B cell (primary cell): ENCODE results near the gene CCL25. TPM values are rescaled to one million over a fixed set of nuclear protein-coding genes. Genes with fewer than 3 reads are reported as not detected.

Experiments
- ATAC-seq: fragments of 200-7000 bp; cut with Tn5 transposase; one replicate; pipeline ENCODE4 v1.10.0; 2021; ENCODE audit warnings: low read depth, mild to moderate bottlenecking, moderate number of reproducible peaks, moderate library complexity
- CTCF ChIA-PET: fragments of 350-600 bp; sonication (Branson Sonifier 250); formaldehyde crosslinking; loops from one replicate; lab custom pipeline; 2021; ENCODE audit warnings: antibody characterized with exemption, inconsistent platforms; lab: Charles Lee
- POLR2A ChIA-PET: fragments of 350-600 bp; sonication (Branson Sonifier 250); formaldehyde crosslinking; loops from one replicate; lab custom pipeline; 2021; ENCODE audit warnings: antibody characterized with exemption; lab: Charles Lee
- DNase-seq: peaks from one replicate; pipeline ENCODE4 v3.0.0; 2013
- H2AFZ ChIP-seq: 2 replicates; pipeline ENCODE4 v1.6.1; 2012; ENCODE audit warnings: mild to moderate bottlenecking, low read depth, low read length; ENCODE audit not compliant: insufficient read depth, poor library complexity, severe bottlenecking
- H3K27ac ChIP-seq, 2 donors: 1 replicate in 1 of 2; 2 replicates in 1 of 2; pipeline ENCODE4 v1.5.1; 2012 to 2013; ENCODE audit warnings: low read length in 2 of 2, mild to moderate bottlenecking in 2 of 2, moderate library complexity in 1 of 2
- H3K27me3 ChIP-seq, 4 experiments: fragments of 200-600 bp in 1 of 4; sonication (generic) in 1 of 4; replicated peaks in 1 of 4; 1 replicate in 2 of 4; 2 replicates in 2 of 4; pipeline versions ENCODE4 v1.6.1 to v1.7.0; 2013 to 2016; ENCODE audit warnings: low read length in 3 of 4, mild to moderate bottlenecking in 2 of 4, mixed read lengths in 1 of 4, moderate library complexity in 1 of 4; ENCODE audit not compliant: insufficient read depth in 4 of 4, control insufficient read depth in 3 of 4; ENCODE audit errors: control extremely low read depth in 1 of 4
- H3K36me3 ChIP-seq, 2 experiments: replicated peaks in 1 of 2; 1 replicate in 1 of 2; 2 replicates in 1 of 2; pipeline versions ENCODE4 v1.6.1 to v1.7.1; 2013; ENCODE audit warnings: low read length in 1 of 2; ENCODE audit not compliant: insufficient read depth in 2 of 2, control insufficient read depth in 1 of 2; ENCODE audit errors: control extremely low read depth in 1 of 2, extremely low read depth in 1 of 2
- H3K4me1 ChIP-seq, 2 donors: fragments of 200-600 bp in 1 of 2; sonication (generic) in 1 of 2; 1 replicate in 1 of 2; 2 replicates in 1 of 2; pipeline versions ENCODE4 v1.5.1 to v1.6.1; 2013 to 2017; ENCODE audit warnings: low read length in 2 of 2; ENCODE audit not compliant: control insufficient read depth in 2 of 2, insufficient read depth in 2 of 2
- H3K4me2 ChIP-seq: replicated peaks from 2 replicates; pipeline ENCODE3; 2012; ENCODE audit warnings: mild to moderate bottlenecking, low read depth, low read length; ENCODE audit not compliant: poor library complexity, severe bottlenecking
- H3K4me3 ChIP-seq, 5 experiments: fragments of 200-600 bp in 1 of 5; sonication (generic) in 1 of 5; 1 replicate in 3 of 5; 2 replicates in 2 of 5; pipeline versions ENCODE4 v1.5.1 to v1.7.0; 2011 to 2016; ENCODE audit warnings: low read length in 4 of 5, mild to moderate bottlenecking in 4 of 5, low read depth in 2 of 5, control low read depth in 1 of 5, moderate library complexity in 1 of 5; ENCODE audit not compliant: insufficient read depth in 1 of 5; ENCODE audit errors: control extremely low read depth in 1 of 5, extremely low read depth in 1 of 5
- H3K79me2 ChIP-seq: fragments of 200-600 bp; sonication (generic); one replicate; pipeline ENCODE4 v1.6.0; 2016; ENCODE audit warnings: low read length; ENCODE audit not compliant: control insufficient read depth, insufficient read depth
- H3K9ac ChIP-seq: fragments of 200-600 bp; sonication (generic); 2 replicates; pipeline ENCODE4 v1.6.1; 2017; ENCODE audit warnings: mild to moderate bottlenecking, low read length, moderate library complexity
- H3K9me3 ChIP-seq, 3 donors: one replicate each; pipeline versions ENCODE4 v1.6.1 to v1.7.1; 2013; ENCODE audit warnings: low read length in 2 of 3; ENCODE audit not compliant: control insufficient read depth in 2 of 3, insufficient read depth in 1 of 3; ENCODE audit errors: control extremely low read depth in 1 of 3
- H4K20me1 ChIP-seq: 2 replicates; pipeline ENCODE4 v1.6.0; 2012; ENCODE audit warnings: mild to moderate bottlenecking, low read length; ENCODE audit not compliant: insufficient read depth, control insufficient read depth, poor library complexity, severe bottlenecking
- H3K27ac Mint-ChIP-seq: one replicate; pipeline ENCODE4 v1.8.0; 2021; ENCODE audit warnings: mixed read lengths
- H3K27me3 Mint-ChIP-seq: one replicate; pipeline ENCODE4 v1.8.0; 2021; ENCODE audit warnings: mixed read lengths
- H3K4me1 Mint-ChIP-seq: one replicate; pipeline ENCODE4 v1.8.0; 2021; ENCODE audit warnings: mixed read lengths
- H3K4me3 Mint-ChIP-seq: one replicate; pipeline ENCODE4 v1.8.0; 2021; ENCODE audit warnings: mixed read lengths
- H3K9me3 Mint-ChIP-seq: one replicate; pipeline ENCODE4 v1.8.0; 2022; ENCODE audit warnings: mixed read lengths; ENCODE audit not compliant: insufficient read depth
- CTCF ChIP-seq: fragments of 200-600 bp; IDR thresholded peaks from one replicate; pipeline ENCODE4 v1.8.0; 2022; ENCODE audit warnings: antibody characterized with exemption, mild to moderate bottlenecking
- EZH2 ChIP-seq: IDR thresholded peaks from 2 replicates; pipeline ENCODE4 v1.6.1; 2012; ENCODE audit warnings: borderline replicate concordance, low read depth, mild to moderate bottlenecking, moderate library complexity, low read length; ENCODE audit not compliant: insufficient read depth, poor library complexity, severe bottlenecking
- WGBS: methylation state at CpG from one replicate; pipeline ENCODE4 v1.1.5; 2013; ENCODE audit warnings: missing lambda C conversion rate; ENCODE audit not compliant: insufficient coverage; 5-methylcytosine and 5-hydroxymethylcytosine counted together
- intact Hi-C: fragments of 100-400 bp; cut with micrococcal nuclease; formaldehyde crosslinking; loops from one replicate; pipeline ENCODE4 v1.10.0; 2022
- polyA plus RNA-seq: library from polyadenylated mRNA; depleted of rRNA; stranded (reverse); fragments of >200 nt; gene quantifications from 2 replicates; pipeline ENCODE4 v1.2.3, GENCODE V29; 2012
- total RNA-seq, 2 donors: library from RNA; stranded (reverse); fragments of 120-200 nt in 1 of 2; gene quantifications; 1 replicate in 1 of 2; 2 replicates in 1 of 2; pipeline versions ENCODE4 v1.2.3 to v1.2.4, GENCODE V29; 2013 to 2022

The CCL25 gene
- total and polyA plus RNA-seq, 2 donors (not counting 1 experiment from before 2014, with no cell fraction given), result 0.28 TPM; not detected in 1

GRCh38 chr19:8109455-8109854 is 56.9 kb downstream of the CCL25 start:
- no peaks in the 10 kb centered on the region for H3K79me2 ChIP-seq
- no peak overlapping the region for H3K4me3 ChIP-seq
- H3K4me1 ChIP-seq, result no peaks in the 10 kb centered on the region
- no peak overlapping the region for H3K27ac Mint-ChIP-seq
- no peak overlapping the region for H3K4me2 ChIP-seq
- intact Hi-C loops, result no loop called here
- peaks cover 17% of the 10 kb centered on the region for H3K27me3 Mint-ChIP-seq
- H3K9me3 Mint-ChIP-seq, result no peaks in the 10 kb centered on the region
- no peak for ATAC-seq
- no peak overlapping the region for H2AFZ ChIP-seq
- no peak for DNase-seq
- no peak overlapping the region for H3K9ac ChIP-seq
- CTCF ChIA-PET, result no interaction called here
- POLR2A ChIA-PET, result no interaction called here
- peaks cover 0 to 28% (median 5%) of the 10 kb centered on the region in 3 donors for H3K9me3 ChIP-seq
- H3K4me3 Mint-ChIP-seq, result no peak overlapping the region
- H3K27ac ChIP-seq, result no peak overlapping the region
- H3K27me3 ChIP-seq, result peaks cover 0 to 12% (median 2%) of the 10 kb centered on the region in 4 experiments
- H4K20me1 ChIP-seq, result no peaks in the 10 kb centered on the region
- 76% methylated on average over 10 of the region's 12 CpGs for WGBS
- no peaks in the 10 kb centered on the region for H3K4me1 Mint-ChIP-seq
- no peaks in the 10 kb centered on the region for H3K36me3 ChIP-seq
- TF ChIP-seq EZH2, result no peak
- TF ChIP-seq CTCF, result no peak

- H3K4me1 ChIP-seq, result no peaks in the 10 kb centered on the region
- ATAC-seq (no peak), DNase-seq (no peak)
- H3K27me3 Mint-ChIP-seq, result peaks cover 17% of the 10 kb centered on the region
- H4K20me1 ChIP-seq, result no peaks in the 10 kb centered on the region
- no peak overlapping the region for H3K4me3 ChIP-seq
- WGBS, result 83% methylated on average over 4 of the region's 7 CpGs
- no peaks in the 10 kb centered on the region for H3K36me3 ChIP-seq
- H3K27ac ChIP-seq, result no peak overlapping the region
- no peaks in the 10 kb centered on the region for H3K9me3 Mint-ChIP-seq
- no peak overlapping the region for H3K9ac ChIP-seq
- no peak overlapping the region for H3K4me3 Mint-ChIP-seq
- peaks cover 0 to 28% (median 5%) of the 10 kb centered on the region in 3 donors for H3K9me3 ChIP-seq
- H3K4me2 ChIP-seq, result no peak overlapping the region
- intact Hi-C loops, result no loop called here
- H3K27me3 ChIP-seq, result peaks cover 0 to 12% (median 2%) of the 10 kb centered on the region in 4 experiments
- CTCF ChIA-PET, result no interaction called here
- no peak overlapping the region for H2AFZ ChIP-seq
- H3K4me1 Mint-ChIP-seq, result no peaks in the 10 kb centered on the region
- no peaks in the 10 kb centered on the region for H3K79me2 ChIP-seq
- no peak for TF ChIP-seq CTCF
- TF ChIP-seq EZH2, result no peak
- POLR2A ChIA-PET, result no interaction called here
- no peak overlapping the region for H3K27ac Mint-ChIP-seq
Measured at GRCh38 chr19:8109890-8110662, 57.5 kb downstream of the CCL25 start.
